ENCODE results near the gene COL27A1. TPM values are rescaled to one million over a fixed set of nuclear protein-coding genes. Genes with fewer than 3 reads are reported as not detected.

COL27A1 gene
- total RNA-seq, 2 experiments from 2014 or later, result not detected

- intact Hi-C loops (cut with micrococcal nuclease; ENCODE audit: unreplicated experiment), result loop anchor here (2.0 kb wide), 1 partner anchor 163 kb away; no protein-coding TSS in a partner anchor
- no peaks in the 10 kb centered on the region for H3K36me3 ChIP-seq (ENCODE audit: insufficient read depth, low read length)
- no peaks in the 10 kb centered on the region for H4K20me1 ChIP-seq (ENCODE audit: insufficient read depth, low read length)
- no TSS peak for BruUV-seq (replicated peaks)
- H2AFZ ChIP-seq (ENCODE audit: low read length), result no peak overlapping the region
- TF ChIP-seq CTCF (conservative IDR thresholded peaks at IDR 0.05; ENCODE audit: low read length) (peak; percentile 72), EZH2phosphoT487 (IDR thresholded peaks at IDR 0.05; ENCODE audit: borderline replicate concordance, low read depth, low read length) (no peak)
- no peaks in the 10 kb centered on the region for H3K4me1 ChIP-seq (ENCODE audit: insufficient read depth, low read length, poor library complexity, severe bottlenecking)
- peak; percentile 44 for DNase-seq (ENCODE audit: low spot score)
- H3K4me3 ChIP-seq (ENCODE audit: low read depth, low read length, poor library complexity, severe bottlenecking), result no peak overlapping the region
- H3K9me3 ChIP-seq (ENCODE audit: low read length), result no peaks in the 10 kb centered on the region
- no peak overlapping the region for H3K27ac ChIP-seq (ENCODE audit: low read depth, low read length, poor library complexity, severe bottlenecking)
- no peaks in the 10 kb centered on the region for H3K9me2 ChIP-seq (ENCODE audit: insufficient read depth, low read length)
- no peak overlapping the region for H3K4me2 ChIP-seq (ENCODE audit: low read length)
- CTCF ChIA-PET (ENCODE audit: unreplicated experiment), result no interaction called here
- POLR2A ChIA-PET, result no interaction called here
- no peaks in the 10 kb centered on the region for H3K79me2 ChIP-seq (ENCODE audit: insufficient read depth, low read depth, low read length)
Observed at GRCh38 chr9:114271556-114272510, 116.5 kb downstream of the COL27A1 start.

GRCh38 chr9:114272739-114273431, 117.5 kb downstream of the COL27A1 start:
- no peak overlapping the region for H3K4me2 ChIP-seq (ENCODE audit: low read length)
- no TSS peak for BruUV-seq (replicated peaks)
- H4K20me1 ChIP-seq (ENCODE audit: insufficient read depth, low read length), result no peaks in the 10 kb centered on the region
- no peaks in the 10 kb centered on the region for H3K36me3 ChIP-seq (ENCODE audit: insufficient read depth, low read length)
- no peak overlapping the region for H3K4me3 ChIP-seq (ENCODE audit: low read depth, low read length, poor library complexity, severe bottlenecking)
- TF ChIP-seq CTCF (conservative IDR thresholded peaks at IDR 0.05; ENCODE audit: low read length) (no peak), EZH2phosphoT487 (IDR thresholded peaks at IDR 0.05; ENCODE audit: borderline replicate concordance, low read depth, low read length) (no peak)
- H3K4me1 ChIP-seq (ENCODE audit: insufficient read depth, low read length, poor library complexity, severe bottlenecking), result no peaks in the 10 kb centered on the region
- ChIA-PET POLR2A (no interaction called here), CTCF (ENCODE audit: unreplicated experiment) (no interaction called here)
- DNase-seq (ENCODE audit: low spot score), result no peak
- no peak overlapping the region for H2AFZ ChIP-seq (ENCODE audit: low read length)
- no peaks in the 10 kb centered on the region for H3K9me2 ChIP-seq (ENCODE audit: insufficient read depth, low read length)
- H3K9me3 ChIP-seq (ENCODE audit: low read length), result no peaks in the 10 kb centered on the region
- no peaks in the 10 kb centered on the region for H3K79me2 ChIP-seq (ENCODE audit: insufficient read depth, low read depth, low read length)
- H3K27ac ChIP-seq (ENCODE audit: low read depth, low read length, poor library complexity, severe bottlenecking), result no peak overlapping the region
- intact Hi-C loops (cut with micrococcal nuclease; ENCODE audit: unreplicated experiment), result no loop called here
